Natural killer cell treated with Interleukin-12 subunit alpha and Interleukin-12 subunit beta and Interleukin-15 and Interleukin-18, amount 100 ng/mL, for 72 hours (primary cell): ENCODE data around the gene OR4D11. TPM values are rescaled to one million over a fixed set of nuclear protein-coding genes. Genes with fewer than 3 reads are reported as not detected.
"Not testable (repeated sequence)": the region's sequence is repeated elsewhere in the genome, so short reads cannot be mapped to it uniquely, and the experiment has no call there.

Experiments used
- ATAC-seq, 2 donors: fragments of 150-1000 bp; cut with Tn5 transposase in 1 of 2; sonication (Bioruptor Pico), chemical (Tn5 transposase) in 1 of 2; 2 replicates each; pipeline ENCODE4 v1.10.0; 2021
- DNase-seq: peaks from one replicate; pipeline ENCODE4 v3.0.0; 2022; ENCODE audit warnings: low spot score
- H3K27ac Mint-ChIP-seq, 2 donors: 1 replicate in 1 of 2; 2 replicates in 1 of 2; pipeline ENCODE4 v1.8.0; 2022; ENCODE audit warnings: mixed read lengths in 2 of 2, mild to moderate bottlenecking in 1 of 2, moderate library complexity in 1 of 2
- H3K27me3 Mint-ChIP-seq, 2 donors: 1 replicate in 1 of 2; 2 replicates in 1 of 2; pipeline ENCODE4 v1.8.0; 2022; ENCODE audit warnings: mixed read lengths in 2 of 2
- H3K36me3 Mint-ChIP-seq: one replicate; pipeline ENCODE4 v1.8.0; 2022; ENCODE audit warnings: mixed read lengths
- H3K4me1 Mint-ChIP-seq, 2 donors: 1 replicate in 1 of 2; 2 replicates in 1 of 2; pipeline ENCODE4 v1.8.0; 2022; ENCODE audit warnings: low read depth in 2 of 2, mixed read lengths in 2 of 2, mild to moderate bottlenecking in 1 of 2
- H3K4me3 Mint-ChIP-seq: one replicate; pipeline ENCODE4 v1.8.0; 2022; ENCODE audit warnings: mixed read lengths
- H3K9me3 Mint-ChIP-seq: 2 replicates; pipeline ENCODE4 v1.8.0; 2022; ENCODE audit warnings: mixed read lengths
- total RNA-seq, 2 donors: library from RNA; stranded (reverse); gene quantifications; one replicate each; pipeline ENCODE4 v1.2.3, GENCODE V29; 2022

Gene OR4D11
- total RNA-seq, 2 donors from 2014 or later: not detected

- no peak for ATAC-seq
- peaks cover 14 to 18% of the 10 kb centered on the region in 2 donors for H3K27me3 Mint-ChIP-seq
- H3K36me3 Mint-ChIP-seq: no peaks in the 10 kb centered on the region
- peaks cover 0 to 10% of the 10 kb centered on the region in 2 donors for H3K4me1 Mint-ChIP-seq
- H3K27ac Mint-ChIP-seq: no peak overlapping the region
- H3K4me3 Mint-ChIP-seq: no peak overlapping the region
- DNase-seq: no peak
- H3K9me3 Mint-ChIP-seq: no peaks in the 10 kb centered on the region
Observed at GRCh38 chr11:59528711-59529110, 25.3 kb downstream of the OR4D11 start.

DNA sequence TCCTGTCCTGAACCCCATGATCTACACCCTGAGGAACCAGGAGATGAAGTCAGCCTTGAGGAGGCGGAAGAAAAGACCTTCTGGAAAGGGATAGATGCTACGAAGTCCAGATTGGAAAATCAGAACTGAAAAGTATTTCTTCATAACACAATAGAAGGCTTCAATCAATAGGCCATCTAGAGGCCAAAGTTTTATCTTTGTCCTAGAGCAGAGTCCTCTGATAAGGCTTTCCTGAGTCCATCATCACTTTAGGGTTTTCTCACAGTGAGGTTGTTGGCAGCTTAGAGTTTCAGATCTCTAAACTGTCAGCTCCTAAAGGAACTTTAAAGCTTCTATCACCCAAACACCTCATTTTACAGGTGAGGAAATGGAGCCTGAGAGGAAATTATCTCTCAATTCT, 29.2 kb downstream of the OR4D11 start:
- Mint-ChIP-seq H3K36me3 (no peaks in the 10 kb centered on the region), H3K4me1 (peaks cover 8 to 14% of the 10 kb centered on the region in 2 donors), H3K4me3 (no peak overlapping the region), H3K27me3 (peaks cover 7 to 10% of the 10 kb centered on the region in 2 donors), H3K27ac (no peak overlapping the region), H3K9me3 (no peaks in the 10 kb centered on the region)
- ATAC-seq (no peak), DNase-seq (no peak)

- Mint-ChIP-seq H3K27me3 (peaks cover 0 to 7% of the 10 kb centered on the region in 2 donors), H3K9me3 (no peaks in the 10 kb centered on the region), H3K4me1 (peaks cover 11 to 18% of the 10 kb centered on the region in 2 donors), H3K4me3 (no peak overlapping the region), H3K36me3 (no peaks in the 10 kb centered on the region), H3K27ac (no peak overlapping the region)
- ATAC-seq: no peak
- DNase-seq: no peak
Observed at GRCh38 chr11:59534676-59535075, 31.3 kb downstream of the OR4D11 start.

- Mint-ChIP-seq H3K4me1 (peaks cover 5 to 6% of the 10 kb centered on the region in 2 donors), H3K27ac (no peak overlapping the region), H3K27me3 (peaks cover 7 to 14% of the 10 kb centered on the region in 2 donors), H3K4me3 (no peak overlapping the region), H3K9me3 (no peaks in the 10 kb centered on the region), H3K36me3 (no peaks in the 10 kb centered on the region)
- no peak for DNase-seq
- no peak for ATAC-seq
Observed at GRCh38 chr11:59542142-59542810, 38.9 kb downstream of the OR4D11 start.

DNA sequence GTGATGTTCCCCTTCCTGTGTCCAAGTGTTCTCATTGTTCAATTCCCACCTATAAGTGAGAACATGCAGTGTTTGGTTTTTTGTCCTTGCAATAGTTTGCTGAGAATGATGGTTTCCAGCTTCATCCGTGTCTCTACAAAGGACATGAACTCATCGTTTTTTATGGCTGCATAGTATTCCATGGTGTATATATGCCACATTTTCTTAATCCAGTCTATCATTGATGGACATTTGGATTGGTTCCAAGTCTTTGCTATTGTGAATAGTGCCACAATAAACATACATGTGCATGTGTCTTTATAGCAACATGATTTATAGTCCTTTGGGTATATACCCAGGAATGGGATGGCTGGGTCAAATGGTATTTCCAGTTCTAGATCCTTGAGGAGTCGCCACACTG, 40.3 kb downstream of the OR4D11 start:
- peaks cover 7 to 14% of the 10 kb centered on the region in 2 donors for H3K27me3 Mint-ChIP-seq
- H3K9me3 Mint-ChIP-seq, ATAC-seq, H3K27ac Mint-ChIP-seq, H3K4me3 Mint-ChIP-seq, DNase-seq, H3K4me1 Mint-ChIP-seq, H3K36me3 Mint-ChIP-seq: not testable (repeated sequence)

- no peaks in the 10 kb centered on the region for H3K9me3 Mint-ChIP-seq
- peaks cover 7 to 14% of the 10 kb centered on the region in 2 donors for H3K27me3 Mint-ChIP-seq
Observed at GRCh38 chr11:59544869-59545178, 41.4 kb downstream of the OR4D11 start.

DNA sequence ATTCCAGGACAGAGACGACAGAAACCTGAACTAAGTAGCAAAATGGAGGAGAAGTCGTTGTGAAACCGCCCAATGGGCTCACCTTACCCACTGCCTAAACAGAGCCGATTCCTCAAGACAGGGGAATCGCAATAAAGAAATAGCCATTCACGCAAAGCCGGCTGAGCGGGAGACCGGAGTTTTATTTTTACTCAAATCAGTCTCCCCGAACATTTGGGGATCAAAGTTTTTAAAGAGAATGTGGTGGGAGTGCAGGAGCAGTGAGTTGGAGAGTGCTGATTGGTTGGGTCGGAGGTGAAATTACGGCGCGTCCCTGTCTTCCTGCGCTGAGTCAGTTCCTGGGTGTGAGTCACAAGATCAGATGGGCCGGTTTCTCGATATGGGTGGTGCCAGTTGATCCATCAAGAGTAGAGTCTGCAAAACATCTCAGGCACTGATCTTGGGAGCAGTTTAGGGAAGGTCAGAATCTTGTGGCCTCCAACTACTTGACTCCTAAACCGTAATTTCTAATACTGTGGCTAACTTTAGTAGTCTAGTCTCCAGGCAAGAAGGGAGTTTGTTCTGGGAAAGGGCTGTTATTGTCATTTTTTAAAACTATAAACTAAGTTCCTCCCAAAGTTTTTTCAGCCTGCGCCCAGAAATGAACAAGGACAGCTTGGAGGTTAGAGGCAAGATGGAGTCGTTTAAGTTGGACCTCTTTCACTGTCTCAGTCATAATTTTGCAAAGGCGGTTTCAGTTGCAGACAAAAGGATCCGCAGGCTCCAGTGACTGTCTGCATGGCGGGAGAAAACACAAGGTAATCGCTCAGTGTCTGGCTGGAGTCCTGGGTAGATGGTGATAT, 42.0 kb downstream of the OR4D11 start:
- Mint-ChIP-seq H3K4me3 (no peak overlapping the region), H3K27ac (no peak overlapping the region), H3K27me3 (peaks cover 7 to 14% of the 10 kb centered on the region in 2 donors), H3K9me3 (no peaks in the 10 kb centered on the region), H3K36me3 (no peaks in the 10 kb centered on the region), H3K4me1 (peaks cover 7 to 8% of the 10 kb centered on the region in 2 donors)
- ATAC-seq (no peak), DNase-seq (no peak)

More at GRCh38 chr11:59544869-59545178, 41.4 kb downstream of the OR4D11 start:
- DNase-seq (no peak), ATAC-seq (no peak)
- H3K4me1 Mint-ChIP-seq: peaks cover 6 to 7% of the 10 kb centered on the region in 2 donors
- H3K27ac Mint-ChIP-seq: no peak overlapping the region
- H3K4me3 Mint-ChIP-seq: no peak overlapping the region
- H3K36me3 Mint-ChIP-seq: no peaks in the 10 kb centered on the region

GRCh38 chr11:59547605-59548308, 44.4 kb downstream of the OR4D11 start:
- DNase-seq, H3K9me3 Mint-ChIP-seq, H3K27ac Mint-ChIP-seq, H3K4me3 Mint-ChIP-seq, H3K36me3 Mint-ChIP-seq, ATAC-seq: not testable (repeated sequence)
- peaks cover 7 to 14% of the 10 kb centered on the region in 2 donors for H3K27me3 Mint-ChIP-seq
- H3K4me1 Mint-ChIP-seq: peaks cover 22% of the 10 kb centered on the region in 2 donors

DNA sequence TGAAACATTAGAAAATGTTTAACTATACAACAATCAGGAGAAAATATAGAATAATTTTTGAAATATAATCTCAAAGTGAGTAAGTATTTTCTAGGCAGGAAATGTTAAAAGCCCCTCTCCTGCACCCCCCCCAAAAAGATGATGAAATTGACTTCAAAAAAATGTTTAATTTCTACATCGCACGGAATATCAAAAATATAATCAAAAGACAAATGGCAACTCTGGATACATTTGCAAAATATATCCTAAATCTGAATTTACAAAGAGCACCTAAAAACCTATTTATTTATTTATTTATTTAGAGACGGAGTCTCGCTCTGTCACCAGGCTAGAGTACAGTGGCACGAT, 44.9 kb downstream of the OR4D11 start:
- no peak for DNase-seq
- H3K27ac Mint-ChIP-seq: no peak overlapping the region
- H3K4me3 Mint-ChIP-seq: no peak overlapping the region

DNA sequence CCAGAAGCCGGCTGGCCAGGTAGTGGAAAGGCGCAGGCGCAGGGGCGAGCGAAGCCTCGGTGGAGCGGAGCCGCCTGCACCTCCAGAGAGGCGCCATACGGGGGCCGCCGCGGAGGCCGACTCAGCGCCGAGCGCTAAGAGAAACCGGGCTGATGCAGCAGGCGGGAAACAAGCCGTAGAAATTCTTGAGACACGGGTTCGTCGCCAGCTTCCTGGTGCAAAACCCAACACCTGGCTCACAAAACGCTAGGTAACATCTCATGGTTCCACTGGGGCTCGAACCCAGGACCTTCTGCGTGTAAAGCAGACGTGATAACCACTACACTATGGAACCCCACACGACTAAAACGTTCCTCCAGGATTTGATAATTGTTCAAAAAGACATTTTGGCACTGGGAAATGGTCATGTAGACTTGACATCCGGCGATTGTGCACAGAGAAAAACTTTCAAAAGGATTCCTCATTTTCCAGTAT, 47.0 kb downstream of the OR4D11 start:
- Mint-ChIP-seq H3K27ac (peak overlapping the region; percentile 94 to 95), H3K27me3 (peaks cover 0 to 6% of the 10 kb centered on the region in 2 donors), H3K4me3 (peak overlapping the region; percentile 87), H3K4me1 (peaks cover 23% of the 10 kb centered on the region in 2 donors), H3K9me3 (no peaks in the 10 kb centered on the region), H3K36me3 (no peaks in the 10 kb centered on the region)
- peak; percentile 95 to 97 for ATAC-seq
- peak; percentile 87 for DNase-seq

More for the DNA sequence above, 44.9 kb downstream of the OR4D11 start:
- Mint-ChIP-seq H3K27me3 (peaks cover 7 to 14% of the 10 kb centered on the region in 2 donors), H3K36me3 (no peaks in the 10 kb centered on the region), H3K4me1 (peaks cover 22% of the 10 kb centered on the region in 2 donors), H3K9me3 (no peaks in the 10 kb centered on the region)
- no peak for ATAC-seq

DNA sequence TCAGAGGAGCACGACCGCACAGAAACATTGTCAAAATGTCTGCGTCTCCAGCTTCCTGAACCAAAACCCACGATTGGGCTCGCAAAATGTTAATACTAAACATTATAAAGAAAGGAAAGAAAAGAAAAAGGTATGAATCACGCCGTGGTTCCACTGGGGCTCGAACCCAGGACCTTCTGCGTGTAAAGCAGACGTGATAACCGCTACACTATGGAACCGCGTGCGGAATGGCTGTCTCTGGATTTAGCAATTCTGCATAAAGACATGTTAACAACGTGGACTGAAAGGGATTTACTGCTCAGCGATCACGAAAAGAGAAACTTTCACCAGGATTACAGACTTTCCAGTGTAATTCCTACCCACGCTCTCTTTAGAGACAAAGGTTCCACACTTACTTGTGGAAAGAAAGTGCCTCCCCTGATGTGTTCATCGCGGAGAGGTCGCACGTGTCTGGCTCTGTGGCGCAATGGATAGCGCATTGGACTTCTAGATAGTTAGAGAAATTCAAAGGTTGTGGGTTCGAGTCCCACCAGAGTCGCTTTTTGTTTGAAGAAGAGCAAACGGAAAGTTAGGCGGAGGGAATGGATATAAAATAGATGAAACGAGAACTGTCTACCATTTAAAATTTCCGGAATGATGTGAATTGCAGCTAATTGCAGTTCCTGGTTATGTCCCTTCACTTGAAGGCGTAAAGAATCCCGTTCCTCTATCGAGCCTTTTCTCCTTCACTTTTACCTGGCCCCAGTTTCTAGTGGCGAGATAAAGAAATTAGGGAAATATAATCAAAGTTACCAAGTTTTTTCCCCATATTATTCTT, 47.7 kb downstream of the OR4D11 start:
- peaks cover 4 to 6% of the 10 kb centered on the region in 2 donors for H3K27me3 Mint-ChIP-seq
- H3K9me3 Mint-ChIP-seq: no peaks in the 10 kb centered on the region
- peak overlapping the region; percentile 87 for H3K4me3 Mint-ChIP-seq
- ATAC-seq: peak; percentile 66 to 76
- H3K27ac Mint-ChIP-seq: peak overlapping the region; percentile 94 to 95
- peak; percentile 76 for DNase-seq
- peaks cover 29 to 30% of the 10 kb centered on the region in 2 donors for H3K4me1 Mint-ChIP-seq
- no peaks in the 10 kb centered on the region for H3K36me3 Mint-ChIP-seq

- ATAC-seq: no peak
- no peak for DNase-seq
- no peaks in the 10 kb centered on the region for H3K36me3 Mint-ChIP-seq
- H3K4me3 Mint-ChIP-seq: peak overlapping the region; percentile 87
- H3K27me3 Mint-ChIP-seq: peaks cover 4 to 7% of the 10 kb centered on the region in 2 donors
- peak overlapping the region; percentile 94 to 95 for H3K27ac Mint-ChIP-seq
- H3K4me1 Mint-ChIP-seq: peaks cover 36 to 37% of the 10 kb centered on the region in 2 donors
- H3K9me3 Mint-ChIP-seq: no peaks in the 10 kb centered on the region
Observed at GRCh38 chr11:59551659-59552521, 48.5 kb downstream of the OR4D11 start.
